Mammary epithelial cell (primary cell): ENCODE data around the gene MYH1.

Source experiments
- EZH2 ChIP-seq: IDR thresholded peaks from 2 replicates; pipeline ENCODE4 v1.6.1; 2012; ENCODE audit warnings: low read length, inconsistent platforms, borderline replicate concordance
- TF ChIP-seq, protein P1 (sequence below), 2 donors: IDR thresholded peaks in 1 of 2; conservative IDR thresholded peaks in 1 of 2; 2 replicates each; pipeline ENCODE4 v1.5.1; 2011 to 2012; ENCODE audit warnings: inconsistent platforms in 2 of 2, low read length in 2 of 2, mild to moderate bottlenecking in 2 of 2, control low read depth in 1 of 2, low read depth in 1 of 2; ENCODE audit not compliant: insufficient read depth in 1 of 2; ENCODE audit errors: extremely low read depth in 1 of 2

DNA sequence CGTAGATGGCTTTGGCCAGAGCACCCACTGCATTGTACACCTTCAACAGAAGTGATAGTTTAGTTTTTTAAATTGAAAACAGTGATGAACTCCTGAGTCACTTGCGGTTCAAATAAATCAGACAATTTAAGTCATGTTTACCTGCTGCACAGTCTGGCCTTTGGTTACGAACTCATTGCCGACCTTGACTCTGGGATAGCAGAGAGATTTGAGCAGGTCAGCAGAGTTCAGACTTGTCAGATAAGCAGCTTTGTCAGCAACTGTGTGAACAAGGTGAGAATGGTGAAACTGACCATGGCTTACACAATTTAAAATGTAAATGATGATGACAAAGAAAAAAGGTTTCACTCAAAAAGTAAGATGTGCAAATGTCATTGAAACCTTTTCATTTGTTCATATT is 58.3 kb downstream of the MYH1 start:
- TF ChIP-seq, protein P1, sequence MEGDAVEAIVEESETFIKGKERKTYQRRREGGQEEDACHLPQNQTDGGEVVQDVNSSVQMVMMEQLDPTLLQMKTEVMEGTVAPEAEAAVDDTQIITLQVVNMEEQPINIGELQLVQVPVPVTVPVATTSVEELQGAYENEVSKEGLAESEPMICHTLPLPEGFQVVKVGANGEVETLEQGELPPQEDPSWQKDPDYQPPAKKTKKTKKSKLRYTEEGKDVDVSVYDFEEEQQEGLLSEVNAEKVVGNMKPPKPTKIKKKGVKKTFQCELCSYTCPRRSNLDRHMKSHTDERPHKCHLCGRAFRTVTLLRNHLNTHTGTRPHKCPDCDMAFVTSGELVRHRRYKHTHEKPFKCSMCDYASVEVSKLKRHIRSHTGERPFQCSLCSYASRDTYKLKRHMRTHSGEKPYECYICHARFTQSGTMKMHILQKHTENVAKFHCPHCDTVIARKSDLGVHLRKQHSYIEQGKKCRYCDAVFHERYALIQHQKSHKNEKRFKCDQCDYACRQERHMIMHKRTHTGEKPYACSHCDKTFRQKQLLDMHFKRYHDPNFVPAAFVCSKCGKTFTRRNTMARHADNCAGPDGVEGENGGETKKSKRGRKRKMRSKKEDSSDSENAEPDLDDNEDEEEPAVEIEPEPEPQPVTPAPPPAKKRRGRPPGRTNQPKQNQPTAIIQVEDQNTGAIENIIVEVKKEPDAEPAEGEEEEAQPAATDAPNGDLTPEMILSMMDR (conservative IDR thresholded peaks at IDR 0.05 in 1 of 2, IDR thresholded peaks at IDR 0.05 in 1 of 2; ENCODE audit: extremely low read depth in 1 of 2, insufficient read depth in 1 of 2, low read depth in 1 of 2, low read length in 2 of 2): no peak
- no peak for TF ChIP-seq EZH2
